HG03159 (cell line): ENCODE data around the gene AMBN.

Source experiments
- ATAC-seq: cut with Tn5 transposase; IDR thresholded peaks from one replicate; pipeline ENCODE4 v1.9.1; 2021; ENCODE audit warnings: mild to moderate bottlenecking, moderate library complexity; ENCODE audit not compliant: unreplicated experiment

The AMBN gene

GRCh38 chr4:70591955-70592582 lies at the start of gene AMBN:
Gene AMBN (plus strand): TSS chr4:70592256. CDS start chr4:70592359, 103 bp downstream.
- ATAC-seq: no peak

GRCh38 chr4:70544279-70544868 lies 47.7 kb upstream of the AMBN start:
- peak; percentile 82 for ATAC-seq

GRCh38 chr4:70556856-70557255 lies 35.2 kb upstream of the AMBN start:
- no peak for ATAC-seq

- peak; percentile 65 for ATAC-seq
Observed at GRCh38 chr4:70559211-70559830, 32.7 kb upstream of the AMBN start.

GRCh38 chr4:70559924-70560323 lies 32.1 kb upstream of the AMBN start:
- ATAC-seq: no peak

GRCh38 chr4:70564033-70564432 lies 28.0 kb upstream of the AMBN start:
- no peak for ATAC-seq

GRCh38 chr4:70570796-70571195 lies 21.3 kb upstream of the AMBN start:
- no peak for ATAC-seq

- no peak for ATAC-seq
Observed at GRCh38 chr4:70571772-70572171, 20.3 kb upstream of the AMBN start.

- no peak for ATAC-seq
Observed at GRCh38 chr4:70575964-70576363, 16.1 kb upstream of the AMBN start.

GRCh38 chr4:70577220-70577927 lies 14.7 kb upstream of the AMBN start:
- no peak for ATAC-seq

GRCh38 chr4:70581980-70582379 lies 10.1 kb upstream of the AMBN start:
- peak; percentile 55 for ATAC-seq

- ATAC-seq: no peak
Observed at GRCh38 chr4:70583952-70584834, 7.9 kb upstream of the AMBN start.

- ATAC-seq: no peak
Observed at GRCh38 chr4:70586841-70587240, 5.2 kb upstream of the AMBN start.

- peak; percentile 99 for ATAC-seq
Observed at GRCh38 chr4:70589785-70590184, 2.3 kb upstream of the AMBN start.

GRCh38 chr4:70594196-70594595 lies 2.1 kb downstream of the AMBN start:
- no peak for ATAC-seq

- ATAC-seq: no peak
Observed at GRCh38 chr4:70600305-70600704, 8.2 kb downstream of the AMBN start.

- peak; percentile 16 for ATAC-seq
Observed at GRCh38 chr4:70600977-70601376, 8.9 kb downstream of the AMBN start.

- ATAC-seq: peak; percentile 94
Observed at GRCh38 chr4:70601422-70602039, 9.5 kb downstream of the AMBN start.

- ATAC-seq: no peak
Observed at GRCh38 chr4:70603856-70604255, 11.8 kb downstream of the AMBN start.

GRCh38 chr4:70606459-70606858 lies 14.4 kb downstream of the AMBN start:
- ATAC-seq: no peak
